KMS-11 (cell line): ENCODE data around the gene SLC8A1.

Source experiments
- H2AFZ ChIP-seq: fragments of 200-600 bp; sonication (generic); 2 replicates; pipeline ENCODE4 v1.6.1; 2016; ENCODE audit warnings: antibody characterized with exemption, mixed run types, low read depth
- H3K27ac ChIP-seq: fragments of 200-600 bp; sonication (generic); 2 replicates; pipeline ENCODE4 v1.6.1; 2016; ENCODE audit warnings: mild to moderate bottlenecking, mixed run types
- H3K27me3 ChIP-seq: fragments of 200-600 bp; sonication (generic); 2 replicates; pipeline ENCODE4 v1.6.1; 2017; ENCODE audit warnings: mild to moderate bottlenecking, low read depth, mixed run types, moderate library complexity; ENCODE audit not compliant: insufficient read depth
- H3K36me3 ChIP-seq: fragments of 200-600 bp; sonication (generic); 2 replicates; pipeline ENCODE4 v1.6.1; 2017; ENCODE audit warnings: mild to moderate bottlenecking, mixed run types; ENCODE audit not compliant: insufficient read depth
- H3K4me1 ChIP-seq: fragments of 200-600 bp; sonication (generic); 2 replicates; pipeline ENCODE4 v1.6.1; 2016; ENCODE audit warnings: mild to moderate bottlenecking, low read depth, mixed run types; ENCODE audit not compliant: poor library complexity, severe bottlenecking
- H3K4me2 ChIP-seq: fragments of 200-600 bp; sonication (generic); 2 replicates; pipeline ENCODE4 v1.7.0; 2016; ENCODE audit warnings: mild to moderate bottlenecking, mixed run types
- H3K4me3 ChIP-seq: fragments of 200-600 bp; sonication (generic); IDR thresholded peaks from 2 replicates; pipeline ENCODE4 v1.6.1; 2017; ENCODE audit warnings: low read depth, low read length, mixed read lengths; ENCODE audit not compliant: insufficient read depth
- H3K79me2 ChIP-seq: fragments of 200-600 bp; sonication (generic); 2 replicates; pipeline ENCODE4 v1.6.1; 2016; ENCODE audit warnings: low read depth, mixed run types; ENCODE audit not compliant: insufficient read depth
- H3K9ac ChIP-seq: fragments of 200-600 bp; sonication (generic); 2 replicates; pipeline ENCODE4 v1.6.1; 2016; ENCODE audit warnings: mild to moderate bottlenecking, mixed run types
- H4K20me1 ChIP-seq: fragments of 200-600 bp; sonication (generic); 2 replicates; pipeline ENCODE4 v1.6.1; 2016; ENCODE audit warnings: mild to moderate bottlenecking, mixed run types; ENCODE audit not compliant: insufficient read depth
- CTCF ChIP-seq: fragments of 200-600 bp; sonication (generic); conservative IDR thresholded peaks from 2 replicates; pipeline ENCODE4 v1.6.1; 2017; ENCODE audit warnings: low read depth, mild to moderate bottlenecking, antibody characterized with exemption, low read length, moderate library complexity, mixed read lengths

SLC8A1 gene

DNA sequence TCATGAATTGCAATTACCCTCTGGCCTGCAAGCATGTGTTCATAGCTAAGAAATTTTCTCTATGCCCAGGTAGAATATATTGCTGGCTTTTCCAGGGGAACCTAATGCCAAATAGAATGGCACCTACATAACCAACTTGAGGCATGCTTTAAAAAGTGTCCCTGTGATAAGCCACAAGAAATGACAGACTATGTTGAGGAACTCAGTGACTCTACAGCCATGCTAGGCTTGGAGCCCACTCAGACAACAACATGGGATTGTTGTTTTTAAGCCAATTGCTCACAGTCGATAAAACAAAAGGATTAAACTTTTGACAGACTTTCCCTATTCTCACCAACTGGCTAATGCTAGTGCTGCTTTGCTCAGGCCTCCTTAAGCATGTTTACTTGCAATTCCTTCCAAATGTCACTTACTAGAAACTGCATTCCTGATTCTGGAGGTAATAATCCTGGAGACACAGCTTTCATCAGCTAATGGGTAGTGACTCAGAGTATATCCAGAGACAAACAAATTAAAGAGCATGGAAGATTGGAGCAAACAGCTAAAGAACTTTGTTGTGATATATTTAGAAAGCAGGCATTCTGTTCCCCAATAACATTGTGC lies 249.0 kb downstream of the SLC8A1 start:
- no peak overlapping the region for H3K4me3 ChIP-seq
- H3K27me3 ChIP-seq, result no peaks in the 10 kb centered on the region
- H3K27ac ChIP-seq, result no peak overlapping the region
- TF ChIP-seq CTCF, result no peak
- no peak overlapping the region for H2AFZ ChIP-seq
- H3K36me3 ChIP-seq, result no peaks in the 10 kb centered on the region
- no peaks in the 10 kb centered on the region for H3K79me2 ChIP-seq
- H3K9ac ChIP-seq, result no peak overlapping the region
- H3K4me2 ChIP-seq, result no peak overlapping the region
- no peaks in the 10 kb centered on the region for H4K20me1 ChIP-seq
- no peaks in the 10 kb centered on the region for H3K4me1 ChIP-seq

DNA sequence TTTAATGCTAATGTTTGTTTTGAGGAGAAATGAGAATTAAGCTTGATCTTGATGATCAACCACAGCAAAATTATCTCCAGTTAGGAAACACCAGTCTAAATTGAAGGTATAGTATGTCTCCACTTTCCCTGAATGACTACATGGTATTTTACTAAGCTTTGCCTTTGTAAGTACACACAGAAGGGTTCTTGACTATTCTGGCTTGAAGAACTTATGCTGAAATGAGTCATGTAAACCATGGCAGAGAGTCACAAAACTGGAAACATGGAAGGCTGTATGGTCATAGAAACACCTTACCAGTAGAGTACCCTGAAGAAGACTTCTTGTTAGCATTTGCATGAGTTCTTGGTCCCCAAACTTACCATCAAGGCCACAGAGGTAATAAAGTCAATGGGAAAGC lies 250.5 kb downstream of the SLC8A1 start:
- Histone ChIP-seq H3K79me2 (no peaks in the 10 kb centered on the region), H3K27ac (no peak overlapping the region), H3K4me3 (no peak overlapping the region), H3K4me1 (no peaks in the 10 kb centered on the region), H3K9ac (no peak overlapping the region), H3K27me3 (no peaks in the 10 kb centered on the region), H3K4me2 (no peak overlapping the region), H2AFZ (no peak overlapping the region), H3K36me3 (no peaks in the 10 kb centered on the region), H4K20me1 (no peaks in the 10 kb centered on the region)
- TF ChIP-seq CTCF, result no peak

DNA sequence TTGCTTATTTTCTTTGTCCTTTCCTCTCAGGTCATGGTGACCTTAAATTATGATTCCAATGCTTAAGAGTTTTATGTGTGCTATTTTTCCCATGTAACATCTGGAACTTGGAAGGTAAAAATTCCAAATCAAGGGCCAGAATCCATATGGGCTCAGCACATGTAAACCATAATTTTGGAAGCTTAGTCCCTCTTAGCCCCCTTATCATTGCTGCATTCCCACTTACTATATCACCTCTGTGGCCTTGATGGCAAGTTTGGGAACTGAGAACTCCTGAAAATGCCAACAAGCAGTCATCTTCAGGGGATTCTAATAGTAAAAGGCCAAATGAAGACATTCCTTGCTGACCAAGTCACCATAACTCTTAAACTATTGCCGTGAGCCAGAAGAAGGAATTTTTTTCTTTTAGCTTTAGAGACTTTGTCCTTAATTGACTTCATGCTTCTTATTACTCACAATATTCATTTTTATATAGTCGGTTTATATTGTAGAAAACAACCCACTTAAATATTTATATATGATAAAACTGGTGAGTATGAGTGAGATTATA lies 251.4 kb downstream of the SLC8A1 start:
- no peaks in the 10 kb centered on the region for H3K79me2 ChIP-seq
- no peak overlapping the region for H3K4me2 ChIP-seq
- H3K4me1 ChIP-seq, result no peaks in the 10 kb centered on the region
- H3K9ac ChIP-seq, result no peak overlapping the region
- no peaks in the 10 kb centered on the region for H4K20me1 ChIP-seq
- no peaks in the 10 kb centered on the region for H3K27me3 ChIP-seq
- H2AFZ ChIP-seq, result no peak overlapping the region
- no peaks in the 10 kb centered on the region for H3K36me3 ChIP-seq
- no peak overlapping the region for H3K4me3 ChIP-seq
- H3K27ac ChIP-seq, result no peak overlapping the region
- no peak for TF ChIP-seq CTCF

DNA sequence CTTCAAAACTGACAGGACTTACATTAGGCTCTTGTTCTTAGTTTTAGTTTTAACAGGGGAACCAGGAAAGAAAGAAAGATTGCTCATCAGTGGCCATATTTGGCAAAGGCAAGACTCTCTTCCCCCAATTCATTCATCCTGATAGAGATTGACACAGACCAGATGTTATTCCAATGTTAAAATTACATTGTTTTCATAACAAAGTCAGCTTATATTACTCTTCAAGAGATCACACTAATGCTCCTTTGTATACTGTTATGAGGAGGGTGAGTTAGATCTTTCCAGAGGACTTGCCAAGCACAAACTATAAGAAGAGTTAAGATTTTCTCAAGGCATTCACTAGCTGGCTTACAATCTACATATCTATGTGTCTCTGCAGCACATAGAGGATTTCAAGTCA lies 252.1 kb downstream of the SLC8A1 start:
- no peak for TF ChIP-seq CTCF
- Histone ChIP-seq H2AFZ (no peak overlapping the region), H3K79me2 (no peaks in the 10 kb centered on the region), H3K27me3 (no peaks in the 10 kb centered on the region), H3K4me1 (no peaks in the 10 kb centered on the region), H4K20me1 (no peaks in the 10 kb centered on the region), H3K9ac (no peak overlapping the region), H3K4me3 (no peak overlapping the region), H3K4me2 (no peak overlapping the region), H3K36me3 (no peaks in the 10 kb centered on the region), H3K27ac (no peak overlapping the region)
